SK-N-SH (cell line): ENCODE measurements around the gene TIGIT.

Experiments used
- CHD2 ChIP-seq: fragments of 150-350 bp; IDR thresholded peaks from 2 replicates; pipeline ENCODE4 v1.6.1; 2018; ENCODE audit warnings: low read length; ENCODE audit not compliant: partially characterized antibody
- CTCF ChIP-seq: fragments of 200-600 bp; sonication (generic); IDR thresholded peaks from 2 replicates; pipeline ENCODE4 v1.6.1; 2017; ENCODE audit warnings: antibody characterized with exemption, mild to moderate bottlenecking, moderate library complexity
- EP300 ChIP-seq, 2 experiments: IDR thresholded peaks; 2 replicates each; pipeline versions ENCODE4 v1.4.0 to v1.6.1; 2012; ENCODE audit warnings: borderline replicate concordance in 1 of 2, low read depth in 1 of 2, low read length in 1 of 2
- NFIC ChIP-seq: IDR thresholded peaks from 2 replicates; pipeline ENCODE4 v1.4.0; 2012; ENCODE audit warnings: borderline replicate concordance
- RCOR1 ChIP-seq: fragments of 150-350 bp; IDR thresholded peaks from 2 replicates; pipeline ENCODE4 v1.6.1; 2017; ENCODE audit warnings: antibody characterized with exemption, low read length
- REST ChIP-seq: IDR thresholded peaks from 2 replicates; pipeline ENCODE4 v1.6.1; 2012; ENCODE audit warnings: mild to moderate bottlenecking, low read depth, low read length, moderate library complexity
- SIN3A ChIP-seq: IDR thresholded peaks from 2 replicates; pipeline ENCODE4 v1.6.1; 2012; ENCODE audit warnings: low read depth, mild to moderate bottlenecking, low read length, moderate library complexity, borderline replicate concordance
- TAF1 ChIP-seq: IDR thresholded peaks from 2 replicates; pipeline ENCODE4 v1.6.1; 2012; ENCODE audit warnings: low read depth, mild to moderate bottlenecking, low read length, moderate library complexity, borderline replicate concordance
- ZBTB33 ChIP-seq: IDR thresholded peaks from 2 replicates; pipeline ENCODE4 v1.4.0; 2012; ENCODE audit warnings: low read depth, borderline replicate concordance

- TF ChIP-seq CTCF (no peak), SIN3A (no peak), CHD2 (no peak), REST (no peak), EP300 (IDR thresholded peaks at IDR 0.05; ENCODE audit: borderline replicate concordance in 1 of 2, low read depth in 1 of 2, low read length in 1 of 2) (no peak), NFIC (no peak), TAF1 (no peak), RCOR1 (no peak), ZBTB33 (no peak)
These were observed 19.6 kb downstream of the TIGIT start for GRCh38 chr3:114313426-114313825.
